Large intestine (tissue), 3 donors: ENCODE results near the gene ENOX2. TPM values are rescaled to one million over a fixed set of nuclear protein-coding genes. Genes with fewer than 3 reads are reported as not detected.

Experiments
- DNase-seq, 2 donors: peaks; one replicate each; pipeline versions ENCODE4 v3.0.0 to v3.0.0-alpha.2; 2013
- H3K27ac ChIP-seq: one replicate; pipeline ENCODE4 v1.5.1; 2013; ENCODE audit warnings: low read length
- H3K27me3 ChIP-seq: 2 replicates; pipeline ENCODE4 v1.6.1; 2013; ENCODE audit warnings: low read length; ENCODE audit not compliant: control insufficient read depth, insufficient read depth
- H3K36me3 ChIP-seq: 2 replicates; pipeline ENCODE4 v1.6.1; 2013; ENCODE audit warnings: low read length; ENCODE audit not compliant: control insufficient read depth, insufficient read depth
- H3K4me1 ChIP-seq: one replicate; pipeline ENCODE4 v1.6.1; 2013; ENCODE audit warnings: low read length; ENCODE audit not compliant: control insufficient read depth, insufficient read depth
- H3K4me3 ChIP-seq: one replicate; pipeline ENCODE4 v1.5.1; 2013; ENCODE audit warnings: low read length
- H3K9me3 ChIP-seq: one replicate; pipeline ENCODE4 v1.6.1; 2013; ENCODE audit warnings: mild to moderate bottlenecking, low read depth, low read length, moderate library complexity; ENCODE audit not compliant: control insufficient read depth
- WGBS: methylation state at CpG from one replicate; pipeline ENCODE4 v1.1.5; 2013; ENCODE audit warnings: low lambda C conversion rate; ENCODE audit not compliant: insufficient coverage; 5-methylcytosine and 5-hydroxymethylcytosine counted together
- polyA plus RNA-seq: library from polyadenylated mRNA; unstranded; fragments of 120-200 nt; gene quantifications from one replicate; pipeline ENCODE4 v1.2.1, GENCODE V29; 2013

The ENOX2 gene
- polyA plus RNA-seq, 1 donor, result 15.4 TPM

GRCh38 chrX:130885996-130886395 lies 17.0 kb downstream of the ENOX2 start:
- no peaks in the 10 kb centered on the region for H3K4me1 ChIP-seq

GRCh38 chrX:130885508-130885907 lies 17.5 kb downstream of the ENOX2 start:
- no peak overlapping the region for H3K4me3 ChIP-seq
- H3K36me3 ChIP-seq, result no peaks in the 10 kb centered on the region
- H3K27ac ChIP-seq, result no peak overlapping the region
- DNase-seq, result no peak
- no CpG with 5 or more reads among the region's 2 CpGs for WGBS
- H3K27me3 ChIP-seq, result no peaks in the 10 kb centered on the region
- H3K9me3 ChIP-seq, result no peaks in the 10 kb centered on the region
- H3K4me1 ChIP-seq, result no peaks in the 10 kb centered on the region

More at GRCh38 chrX:130885996-130886395, 17.0 kb downstream of the ENOX2 start:
- Histone ChIP-seq H3K9me3 (no peaks in the 10 kb centered on the region), H3K36me3 (no peaks in the 10 kb centered on the region), H3K27me3 (no peaks in the 10 kb centered on the region), H3K4me3 (no peak overlapping the region), H3K27ac (no peak overlapping the region)
- DNase-seq, result no peak
- WGBS, result no CpG with 5 or more reads among the region's 5 CpGs

- H3K4me3 ChIP-seq, result no peak overlapping the region
- no peak for DNase-seq
Measured at GRCh38 chrX:130884627-130885026, 18.4 kb downstream of the ENOX2 start.

GRCh38 chrX:130879869-130880268 lies 23.1 kb downstream of the ENOX2 start:
- Histone ChIP-seq H3K9me3 (no peaks in the 10 kb centered on the region), H3K27ac (no peak overlapping the region), H3K27me3 (no peaks in the 10 kb centered on the region), H3K4me1 (no peaks in the 10 kb centered on the region), H3K4me3 (no peak overlapping the region), H3K36me3 (no peaks in the 10 kb centered on the region)
- no peak for DNase-seq
- WGBS, result no CpG with 5 or more reads among the region's 2 CpGs

More at GRCh38 chrX:130884627-130885026, 18.4 kb downstream of the ENOX2 start:
- Histone ChIP-seq H3K27me3 (no peaks in the 10 kb centered on the region), H3K9me3 (no peaks in the 10 kb centered on the region), H3K4me1 (no peaks in the 10 kb centered on the region), H3K27ac (no peak overlapping the region), H3K36me3 (no peaks in the 10 kb centered on the region)

- Histone ChIP-seq H3K4me3 (no peak overlapping the region), H3K27ac (no peak overlapping the region), H3K9me3 (no peaks in the 10 kb centered on the region), H3K4me1 (no peaks in the 10 kb centered on the region), H3K27me3 (no peaks in the 10 kb centered on the region), H3K36me3 (no peaks in the 10 kb centered on the region)
- peak in 1 of 2 donors; percentile 11 for DNase-seq
- no CpG with 5 or more reads among the region's 7 CpGs for WGBS
Measured at GRCh38 chrX:130878350-130879341, 24.4 kb downstream of the ENOX2 start.

GRCh38 chrX:130877892-130878341 lies 25.1 kb downstream of the ENOX2 start:
- Histone ChIP-seq H3K9me3 (no peaks in the 10 kb centered on the region), H3K27me3 (no peaks in the 10 kb centered on the region), H3K27ac (no peak overlapping the region), H3K4me3 (no peak overlapping the region), H3K4me1 (no peaks in the 10 kb centered on the region), H3K36me3 (no peaks in the 10 kb centered on the region)
- peak in 1 of 2 donors; percentile 6 for DNase-seq
- no CpG with 5 or more reads among the region's 1 CpG for WGBS

GRCh38 chrX:130876226-130876625 lies 26.8 kb downstream of the ENOX2 start:
- no peak for DNase-seq
- Histone ChIP-seq H3K27me3 (no peaks in the 10 kb centered on the region), H3K27ac (no peak overlapping the region), H3K4me3 (no peak overlapping the region), H3K36me3 (no peaks in the 10 kb centered on the region), H3K9me3 (no peaks in the 10 kb centered on the region), H3K4me1 (no peaks in the 10 kb centered on the region)

GRCh38 chrX:130874751-130875150 lies 28.3 kb downstream of the ENOX2 start:
- no peaks in the 10 kb centered on the region for H3K27me3 ChIP-seq
- no CpG with 5 or more reads among the region's 2 CpGs for WGBS
- H3K4me3 ChIP-seq, result no peak overlapping the region
- H3K9me3 ChIP-seq, result no peaks in the 10 kb centered on the region
- H3K4me1 ChIP-seq, result no peaks in the 10 kb centered on the region
- no peak overlapping the region for H3K27ac ChIP-seq
- no peak for DNase-seq
- H3K36me3 ChIP-seq, result no peaks in the 10 kb centered on the region

- Histone ChIP-seq H3K4me1 (no peaks in the 10 kb centered on the region), H3K9me3 (no peaks in the 10 kb centered on the region), H3K4me3 (no peak overlapping the region), H3K27ac (no peak overlapping the region), H3K36me3 (no peaks in the 10 kb centered on the region), H3K27me3 (no peaks in the 10 kb centered on the region)
- WGBS, result no CpG with 5 or more reads among the region's 3 CpGs
- DNase-seq, result no peak
Measured at GRCh38 chrX:130869239-130869638, 33.8 kb downstream of the ENOX2 start.

GRCh38 chrX:130861462-130861861 lies 41.5 kb downstream of the ENOX2 start:
- Histone ChIP-seq H3K36me3 (no peaks in the 10 kb centered on the region), H3K27ac (no peak overlapping the region), H3K9me3 (no peaks in the 10 kb centered on the region), H3K27me3 (no peaks in the 10 kb centered on the region), H3K4me1 (no peaks in the 10 kb centered on the region), H3K4me3 (no peak overlapping the region)
- DNase-seq, result no peak
- no CpG with 5 or more reads among the region's 1 CpG for WGBS

- no CpG with 5 or more reads among the region's 1 CpG for WGBS
- Histone ChIP-seq H3K9me3 (no peaks in the 10 kb centered on the region), H3K4me3 (no peak overlapping the region), H3K4me1 (no peaks in the 10 kb centered on the region), H3K27me3 (no peaks in the 10 kb centered on the region), H3K27ac (no peak overlapping the region), H3K36me3 (no peaks in the 10 kb centered on the region)
- no peak for DNase-seq
Measured at GRCh38 chrX:130857207-130857606, 45.8 kb downstream of the ENOX2 start.
